Fibroblast of the aortic adventitia (primary cell): ENCODE results near the gene INMT. TPM values are rescaled to one million over a fixed set of nuclear protein-coding genes. Genes with fewer than 3 reads are reported as not detected.
"Not testable (repeated sequence)": the region's sequence is repeated elsewhere in the genome, so short reads cannot be mapped to it uniquely, and the experiment has no call there.

Experiments
- DNase-seq: peaks from one replicate; pipeline ENCODE4 v3.0.0-alpha.2; 2010; ENCODE audit warnings: low read depth
- H3K4me3 ChIP-seq: 2 replicates; pipeline ENCODE4 v1.5.1; 2011; ENCODE audit warnings: low read depth, mild to moderate bottlenecking, control low read depth, low read length, moderate library complexity
- total RNA-seq: library from RNA; depleted of rRNA; stranded (reverse); fragments of >200 nt; gene quantifications from 2 replicates; pipeline ENCODE4 v1.2.3, GENCODE V29; 2012; ENCODE audit warnings: low replicate concordance
- TF ChIP-seq, protein P1 (sequence below): IDR thresholded peaks from 2 replicates; pipeline ENCODE4 v1.5.1; 2011; ENCODE audit warnings: mild to moderate bottlenecking, low read length, control low read depth, inconsistent platforms; ENCODE audit not compliant: insufficient read depth

The INMT gene
- total RNA-seq, 1 donor: 2.5 TPM

DNA sequence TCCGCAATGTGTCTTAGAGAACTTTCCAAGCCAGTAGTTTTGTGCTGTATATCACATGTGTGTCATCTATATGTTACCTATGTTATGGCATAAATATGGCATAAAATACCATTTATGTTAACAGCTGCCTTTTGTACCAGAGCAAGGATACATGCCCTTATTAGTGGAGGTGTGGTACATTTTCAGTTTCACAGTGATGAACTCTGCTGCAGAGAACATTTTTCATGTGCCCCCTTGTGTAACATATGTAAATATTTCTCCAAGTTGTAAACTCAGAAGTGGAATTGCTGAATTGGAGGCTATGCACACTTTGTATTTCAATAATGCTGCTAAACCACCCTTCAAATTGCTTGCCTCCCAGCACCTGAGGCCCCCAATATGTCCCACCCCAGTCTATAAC is 37.8 kb upstream of the INMT start:
- TF ChIP-seq, protein P1, sequence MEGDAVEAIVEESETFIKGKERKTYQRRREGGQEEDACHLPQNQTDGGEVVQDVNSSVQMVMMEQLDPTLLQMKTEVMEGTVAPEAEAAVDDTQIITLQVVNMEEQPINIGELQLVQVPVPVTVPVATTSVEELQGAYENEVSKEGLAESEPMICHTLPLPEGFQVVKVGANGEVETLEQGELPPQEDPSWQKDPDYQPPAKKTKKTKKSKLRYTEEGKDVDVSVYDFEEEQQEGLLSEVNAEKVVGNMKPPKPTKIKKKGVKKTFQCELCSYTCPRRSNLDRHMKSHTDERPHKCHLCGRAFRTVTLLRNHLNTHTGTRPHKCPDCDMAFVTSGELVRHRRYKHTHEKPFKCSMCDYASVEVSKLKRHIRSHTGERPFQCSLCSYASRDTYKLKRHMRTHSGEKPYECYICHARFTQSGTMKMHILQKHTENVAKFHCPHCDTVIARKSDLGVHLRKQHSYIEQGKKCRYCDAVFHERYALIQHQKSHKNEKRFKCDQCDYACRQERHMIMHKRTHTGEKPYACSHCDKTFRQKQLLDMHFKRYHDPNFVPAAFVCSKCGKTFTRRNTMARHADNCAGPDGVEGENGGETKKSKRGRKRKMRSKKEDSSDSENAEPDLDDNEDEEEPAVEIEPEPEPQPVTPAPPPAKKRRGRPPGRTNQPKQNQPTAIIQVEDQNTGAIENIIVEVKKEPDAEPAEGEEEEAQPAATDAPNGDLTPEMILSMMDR: no peak
- DNase-seq: no peak
- H3K4me3 ChIP-seq: no peak overlapping the region

DNA sequence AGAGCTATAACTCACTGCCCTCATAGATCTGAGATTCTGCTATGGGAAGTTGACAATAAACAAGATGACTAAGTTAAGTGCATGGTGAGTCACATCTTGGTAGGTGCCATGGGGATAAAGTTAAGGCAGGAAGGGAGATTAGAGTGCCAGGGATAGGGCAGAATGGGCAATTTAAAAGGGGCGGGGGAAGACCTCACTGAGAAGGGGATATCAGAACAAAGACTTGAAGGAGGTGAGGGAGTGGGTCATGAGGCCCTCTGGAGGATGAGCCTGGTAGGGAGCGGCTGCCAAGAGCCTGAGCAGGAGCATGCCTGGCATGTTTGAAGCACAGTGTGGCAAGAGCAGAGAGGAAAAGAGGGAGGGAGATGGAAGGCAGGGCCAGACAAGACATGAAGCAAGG is 34.8 kb upstream of the INMT start:
- H3K4me3 ChIP-seq: no peak overlapping the region
- DNase-seq: no peak
- TF ChIP-seq, protein P1: no peak

DNA sequence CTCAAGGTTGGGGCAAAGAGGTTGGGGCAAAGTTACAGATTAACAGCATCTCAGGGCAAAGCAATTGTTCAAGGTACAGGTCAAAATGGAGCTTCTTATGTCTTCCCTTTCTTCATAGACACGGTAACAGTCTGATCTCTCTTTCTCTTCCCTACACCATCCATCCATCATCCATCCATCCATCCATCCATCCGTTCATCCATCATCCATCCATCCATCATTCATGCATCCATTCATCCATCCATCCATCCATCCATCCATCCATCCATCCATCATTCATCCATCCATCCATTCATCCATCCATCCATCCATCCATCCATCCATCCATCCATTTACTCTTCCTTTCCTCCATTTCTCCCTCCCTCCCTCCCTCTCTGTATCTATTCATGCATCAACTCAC is 32.5 kb upstream of the INMT start:
- H3K4me3 ChIP-seq, DNase-seq: not testable (repeated sequence)

DNA sequence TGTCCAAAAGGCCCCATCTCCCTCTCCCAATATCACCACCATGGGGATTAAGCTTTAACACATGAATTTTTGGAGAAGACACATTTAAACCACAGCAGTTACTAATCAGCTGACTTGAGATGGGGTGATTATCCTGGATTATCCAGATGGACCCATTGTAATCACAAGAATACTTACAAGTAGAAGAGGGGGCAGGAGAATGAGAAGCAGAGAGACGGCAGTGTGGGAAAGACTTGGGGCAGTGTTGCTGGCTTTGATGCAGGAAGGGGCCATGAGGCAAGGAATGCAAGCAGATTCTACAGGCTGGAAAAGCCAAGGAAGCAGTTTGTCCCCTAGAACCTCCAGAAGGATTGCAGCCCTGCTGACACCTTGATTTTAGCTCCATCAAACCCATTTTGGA is 30.7 kb upstream of the INMT start:
- TF ChIP-seq, protein P1: no peak
- no peak for DNase-seq
- no peak overlapping the region for H3K4me3 ChIP-seq

DNA sequence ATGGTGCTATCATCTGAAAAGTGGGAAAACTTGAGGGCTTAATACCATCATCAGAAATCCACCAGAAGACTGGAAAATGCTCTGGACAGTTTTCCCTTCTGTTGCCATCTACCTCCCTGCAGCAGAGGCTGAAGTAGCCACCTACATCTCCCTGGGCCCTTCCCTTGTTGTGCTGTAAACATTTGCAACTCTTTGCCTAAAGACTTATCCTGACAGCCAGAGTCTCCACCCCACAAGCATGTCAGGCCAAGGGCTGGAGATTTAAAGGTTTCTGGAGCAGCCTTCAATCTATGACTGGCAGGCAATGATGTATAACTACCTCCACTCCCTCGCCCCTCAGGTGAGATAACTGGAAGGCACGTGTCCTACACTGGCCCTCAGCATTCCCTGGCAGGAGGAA is 29.7 kb upstream of the INMT start:
- H3K4me3 ChIP-seq: no peak overlapping the region
- TF ChIP-seq, protein P1: no peak
- DNase-seq: no peak

DNA sequence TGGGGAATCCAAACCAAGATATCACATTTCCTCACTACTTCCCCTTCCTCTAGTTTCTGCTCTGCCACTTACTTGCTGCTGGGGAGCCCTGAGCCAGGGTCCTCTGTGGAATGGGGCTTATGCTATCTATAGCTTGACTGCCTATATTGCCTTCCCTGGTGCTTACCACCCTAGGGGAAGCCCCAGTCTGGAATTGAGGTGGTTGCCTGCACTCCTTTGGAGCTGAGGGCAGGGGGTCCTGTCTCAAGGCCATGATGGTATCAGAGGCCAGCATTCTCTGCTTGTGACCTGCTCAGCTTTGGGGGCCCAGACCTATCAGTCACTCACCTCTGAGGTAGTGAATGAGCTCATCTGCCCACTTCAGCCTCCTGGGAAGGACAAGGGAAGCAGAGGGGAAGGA is 29.3 kb upstream of the INMT start:
- DNase-seq: no peak
- TF ChIP-seq, protein P1: no peak
- no peak overlapping the region for H3K4me3 ChIP-seq

DNA sequence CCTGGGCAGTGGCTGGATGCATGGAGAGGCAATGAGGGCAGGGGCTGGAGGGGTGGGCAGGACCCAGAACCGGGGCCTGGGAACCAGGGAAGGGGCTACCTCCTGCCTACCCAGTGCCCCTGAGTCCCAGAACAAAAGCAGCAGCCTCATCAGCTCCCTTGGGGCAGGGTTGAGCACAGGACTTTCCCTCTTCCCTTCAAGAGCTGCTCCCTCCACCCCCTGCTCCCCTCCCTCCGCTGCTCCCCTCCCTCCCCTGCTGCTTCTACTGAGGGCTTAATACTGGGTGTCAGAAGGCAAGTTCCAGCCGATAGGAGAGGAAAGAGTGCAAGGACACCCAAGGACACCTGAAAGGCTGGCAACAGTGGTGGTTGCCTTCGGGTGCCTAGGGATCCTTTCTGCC is 28.2 kb upstream of the INMT start:
- no peak for DNase-seq
- H3K4me3 ChIP-seq: no peak overlapping the region
- TF ChIP-seq, protein P1: no peak
